SK-N-SH (cell line): Measurements from ENCODE around the gene SEMA3C. TPM values are rescaled to one million over a fixed set of nuclear protein-coding genes. Genes with fewer than 3 reads are reported as not detected.

Source experiments
- CTCF ChIA-PET: fragments of 300-600, 350-600 bp; formaldehyde crosslinking; extraction: SDS; loops from one replicate; lab custom pipeline; 2021; lab: Yijun Ruan, JAX
- POLR2A ChIA-PET: fragments of 350-600 bp; sonication (Branson Sonifier 250); formaldehyde crosslinking; extraction: SDS; loops from one replicate; lab custom pipeline; 2020; ENCODE audit warnings: antibody characterized with exemption, inconsistent platforms; lab: Yijun Ruan, JAX
- DNase-seq: peaks from one replicate; pipeline ENCODE4 v3.0.0; 2012
- H2AFZ ChIP-seq: fragments of 200-600 bp; sonication (generic); 2 replicates; pipeline ENCODE4 v1.8.1; 2016; ENCODE audit warnings: antibody characterized with exemption, mild to moderate bottlenecking, low read depth
- H3F3A ChIP-seq: fragments of 200-600 bp; sonication (generic); replicated peaks from 2 replicates; pipeline ENCODE3; 2016; ENCODE audit warnings: antibody characterized with exemption, mild to moderate bottlenecking; ENCODE audit not compliant: insufficient read depth
- H3K27ac ChIP-seq, 2 experiments: fragments of 200-500 bp in 1 of 2; fragments of 200-600 bp in 1 of 2; sonication (Bioruptor generic) in 1 of 2; sonication (generic), shearing (Covaris generic) in 1 of 2; 2 replicates each; pipeline versions ENCODE4 v1.5.1 to v1.6.1; 2014 to 2016; ENCODE audit warnings: low read depth in 2 of 2, inconsistent platforms in 1 of 2, low read length in 1 of 2, mild to moderate bottlenecking in 1 of 2, mixed read lengths in 1 of 2
- H3K27me3 ChIP-seq: fragments of 200-600 bp; sonication (generic), shearing (Covaris generic); 2 replicates; pipeline ENCODE4 v1.6.1; 2016; ENCODE audit warnings: mixed run types; ENCODE audit not compliant: insufficient read depth
- H3K36me3 ChIP-seq, 2 experiments: fragments of 200-500 bp in 1 of 2; fragments of 200-600 bp in 1 of 2; sonication (Bioruptor generic) in 1 of 2; sonication (generic) in 1 of 2; replicated peaks in 1 of 2; 2 replicates each; pipeline versions ENCODE3 to v1.5.1; 2014 to 2016; ENCODE audit warnings: low read length in 1 of 2, mild to moderate bottlenecking in 1 of 2; ENCODE audit not compliant: insufficient read depth in 2 of 2, control insufficient read depth in 1 of 2
- H3K4me1 ChIP-seq, 2 experiments: fragments of 200-500 bp in 1 of 2; fragments of 200-600 bp in 1 of 2; sonication (Bioruptor generic) in 1 of 2; sonication (generic), shearing (Covaris generic) in 1 of 2; 2 replicates each; pipeline versions ENCODE4 v1.5.1 to v1.6.1; 2014 to 2016; ENCODE audit warnings: low read depth in 1 of 2, low read length in 1 of 2, mixed run types in 1 of 2; ENCODE audit not compliant: insufficient read depth in 2 of 2, control insufficient read depth in 1 of 2
- H3K4me2 ChIP-seq: fragments of 200-600 bp; sonication (generic), shearing (Covaris generic); 2 replicates; pipeline ENCODE4 v1.6.1; 2017; ENCODE audit warnings: mixed run types
- H3K4me3 ChIP-seq, 2 experiments: fragments of 200-500 bp in 1 of 2; fragments of 200-600 bp in 1 of 2; sonication (Bioruptor generic) in 1 of 2; sonication (generic), shearing (Covaris generic) in 1 of 2; 2 replicates each; pipeline versions ENCODE4 v1.5.1 to v1.8.1; 2014 to 2016; ENCODE audit warnings: low read depth in 2 of 2, inconsistent platforms in 1 of 2, low read length in 1 of 2, mild to moderate bottlenecking in 1 of 2, mixed read lengths in 1 of 2, moderate library complexity in 1 of 2
- H3K79me2 ChIP-seq: fragments of 200-600 bp; sonication (generic); 2 replicates; pipeline ENCODE4 v1.8.1; 2017; ENCODE audit warnings: mild to moderate bottlenecking; ENCODE audit not compliant: insufficient read depth
- H3K9ac ChIP-seq: fragments of 200-600 bp; sonication (generic); 2 replicates; pipeline ENCODE4 v1.6.1; 2017; ENCODE audit warnings: mixed run types
- H3K9me2 ChIP-seq: fragments of 200-600 bp; sonication (generic); 2 replicates; pipeline ENCODE4 v1.6.1; 2017; ENCODE audit warnings: mixed run types
- H3K9me3 ChIP-seq: fragments of 200-600 bp; sonication (generic); 2 replicates; pipeline ENCODE4 v1.6.1; 2017; ENCODE audit warnings: mixed run types, mild to moderate bottlenecking, moderate library complexity
- H4K20me1 ChIP-seq: fragments of 200-600 bp; sonication (generic); 2 replicates; pipeline ENCODE4 v1.6.1; 2017; ENCODE audit warnings: mild to moderate bottlenecking, mixed run types; ENCODE audit not compliant: insufficient read depth
- CHD2 ChIP-seq: fragments of 150-350 bp; IDR thresholded peaks from 2 replicates; pipeline ENCODE4 v1.6.1; 2018; ENCODE audit warnings: low read length; ENCODE audit not compliant: partially characterized antibody
- CTCF ChIP-seq: fragments of 200-600 bp; sonication (generic); IDR thresholded peaks from 2 replicates; pipeline ENCODE4 v1.6.1; 2017; ENCODE audit warnings: antibody characterized with exemption, mild to moderate bottlenecking, moderate library complexity
- ELF1 ChIP-seq: IDR thresholded peaks from 2 replicates; pipeline ENCODE4 v1.4.0; 2012
- EZH2phosphoT487 ChIP-seq: fragments of 200-600 bp; sonication (generic); IDR thresholded peaks from 2 replicates; pipeline ENCODE4 v1.6.1; 2017; ENCODE audit warnings: low read depth, mixed run types, mild to moderate bottlenecking, antibody characterized with exemption, moderate library complexity, borderline replicate concordance
- FOXJ3 ChIP-seq: sonication (generic); formaldehyde crosslinking; IDR thresholded peaks from 2 replicates; pipeline ENCODE4 v1.5.1; 2020; ENCODE audit warnings: mild to moderate bottlenecking, missing genetic modification reagents
- FOXM1 ChIP-seq: IDR thresholded peaks from 2 replicates; pipeline ENCODE4 v1.4.0; 2012; ENCODE audit warnings: low read depth, mild to moderate bottlenecking
- MXI1 ChIP-seq: IDR thresholded peaks from 2 replicates; pipeline ENCODE4 v1.6.1; 2012; ENCODE audit warnings: mild to moderate bottlenecking, low read depth, low read length, improper control_type of control experiment
- NRF1 ChIP-seq: IDR thresholded peaks from 2 replicates; pipeline ENCODE4 v1.6.1; 2012; ENCODE audit warnings: low read depth, mild to moderate bottlenecking, low read length
- RXRA ChIP-seq: IDR thresholded peaks from 2 replicates; pipeline ENCODE4 v1.4.0; 2012; ENCODE audit warnings: low read depth, mild to moderate bottlenecking, borderline replicate concordance
- SMC3 ChIP-seq: IDR thresholded peaks from 2 replicates; pipeline ENCODE4 v1.6.1; 2012; ENCODE audit warnings: low read depth, low read length, improper control_type of control experiment
- TAF1 ChIP-seq: IDR thresholded peaks from 2 replicates; pipeline ENCODE4 v1.6.1; 2012; ENCODE audit warnings: low read depth, mild to moderate bottlenecking, low read length, moderate library complexity, borderline replicate concordance
- WGBS: methylation state at CpG from one replicate; pipeline ENCODE4 v1.1.6; 2017; ENCODE audit warnings: low lambda C conversion rate; 5-methylcytosine and 5-hydroxymethylcytosine counted together
- polyA plus RNA-seq, 3 experiments: library from polyadenylated mRNA; depleted of rRNA; stranded (reverse); fragments of >200 nt; gene quantifications; 2 replicates each; pipeline ENCODE4 v1.2.3, GENCODE V29; 2012
- TF ChIP-seq, protein P1 (sequence below): IDR thresholded peaks from 2 replicates; pipeline ENCODE4 v1.6.1; 2012; ENCODE audit warnings: mild to moderate bottlenecking, low read depth, low read length, moderate library complexity
- TF ChIP-seq, protein P2 (sequence below): IDR thresholded peaks from 2 replicates; pipeline ENCODE4 v1.4.0; 2012; ENCODE audit warnings: low read depth, borderline replicate concordance
- TF ChIP-seq, protein P3 (sequence below): IDR thresholded peaks from 2 replicates; pipeline ENCODE4 v1.4.0; 2012; ENCODE audit warnings: low read depth, borderline replicate concordance

Gene SEMA3C
- polyA plus RNA-seq, 1 of the 3 experiments (the other 2 are of a cell fraction), result 51.1 TPM

GRCh38 chr7:80734011-80734410, 184.8 kb downstream of the SEMA3C start:
- H3K27me3 ChIP-seq, result no peaks in the 10 kb centered on the region
- no peaks in the 10 kb centered on the region for H3K9me2 ChIP-seq
- H3K36me3 ChIP-seq, result no peaks in the 10 kb centered on the region
- CTCF ChIA-PET, result interaction anchor here (0.8 to 1.3 kb wide), 3 partner anchors 15 to 299 kb away, joined by 3 to 6 read pairs (median 3); no protein-coding TSS in a partner anchor
- no peaks in the 10 kb centered on the region for H4K20me1 ChIP-seq
- H3K4me1 ChIP-seq, result peaks cover 0 to 4% of the 10 kb centered on the region in 2 experiments; a peak in 2 of 4 replicates
- 86% methylated on average over 4 of the region's 4 CpGs for WGBS
- DNase-seq, result no peak
- H2AFZ ChIP-seq, result no peak overlapping the region
- no peak overlapping the region for H3K27ac ChIP-seq
- no peaks in the 10 kb centered on the region for H3F3A ChIP-seq
- POLR2A ChIA-PET, result no interaction called here
- H3K4me3 ChIP-seq, result no peak overlapping the region
- H3K79me2 ChIP-seq, result no peaks in the 10 kb centered on the region
- H3K9ac ChIP-seq, result no peak overlapping the region
- no peak overlapping the region for H3K4me2 ChIP-seq
- TF ChIP-seq CTCF (no peak), RXRA (no peak), ELF1 (no peak), MXI1 (no peak), FOXJ3 (no peak), TAF1 (no peak), CHD2 (no peak), SMC3 (no peak), NRF1 (no peak), EZH2phosphoT487 (no peak), FOXM1 (no peak)
- TF ChIP-seq, protein P1, sequence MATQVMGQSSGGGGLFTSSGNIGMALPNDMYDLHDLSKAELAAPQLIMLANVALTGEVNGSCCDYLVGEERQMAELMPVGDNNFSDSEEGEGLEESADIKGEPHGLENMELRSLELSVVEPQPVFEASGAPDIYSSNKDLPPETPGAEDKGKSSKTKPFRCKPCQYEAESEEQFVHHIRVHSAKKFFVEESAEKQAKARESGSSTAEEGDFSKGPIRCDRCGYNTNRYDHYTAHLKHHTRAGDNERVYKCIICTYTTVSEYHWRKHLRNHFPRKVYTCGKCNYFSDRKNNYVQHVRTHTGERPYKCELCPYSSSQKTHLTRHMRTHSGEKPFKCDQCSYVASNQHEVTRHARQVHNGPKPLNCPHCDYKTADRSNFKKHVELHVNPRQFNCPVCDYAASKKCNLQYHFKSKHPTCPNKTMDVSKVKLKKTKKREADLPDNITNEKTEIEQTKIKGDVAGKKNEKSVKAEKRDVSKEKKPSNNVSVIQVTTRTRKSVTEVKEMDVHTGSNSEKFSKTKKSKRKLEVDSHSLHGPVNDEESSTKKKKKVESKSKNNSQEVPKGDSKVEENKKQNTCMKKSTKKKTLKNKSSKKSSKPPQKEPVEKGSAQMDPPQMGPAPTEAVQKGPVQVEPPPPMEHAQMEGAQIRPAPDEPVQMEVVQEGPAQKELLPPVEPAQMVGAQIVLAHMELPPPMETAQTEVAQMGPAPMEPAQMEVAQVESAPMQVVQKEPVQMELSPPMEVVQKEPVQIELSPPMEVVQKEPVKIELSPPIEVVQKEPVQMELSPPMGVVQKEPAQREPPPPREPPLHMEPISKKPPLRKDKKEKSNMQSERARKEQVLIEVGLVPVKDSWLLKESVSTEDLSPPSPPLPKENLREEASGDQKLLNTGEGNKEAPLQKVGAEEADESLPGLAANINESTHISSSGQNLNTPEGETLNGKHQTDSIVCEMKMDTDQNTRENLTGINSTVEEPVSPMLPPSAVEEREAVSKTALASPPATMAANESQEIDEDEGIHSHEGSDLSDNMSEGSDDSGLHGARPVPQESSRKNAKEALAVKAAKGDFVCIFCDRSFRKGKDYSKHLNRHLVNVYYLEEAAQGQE, result no peak
- TF ChIP-seq, protein P2, sequence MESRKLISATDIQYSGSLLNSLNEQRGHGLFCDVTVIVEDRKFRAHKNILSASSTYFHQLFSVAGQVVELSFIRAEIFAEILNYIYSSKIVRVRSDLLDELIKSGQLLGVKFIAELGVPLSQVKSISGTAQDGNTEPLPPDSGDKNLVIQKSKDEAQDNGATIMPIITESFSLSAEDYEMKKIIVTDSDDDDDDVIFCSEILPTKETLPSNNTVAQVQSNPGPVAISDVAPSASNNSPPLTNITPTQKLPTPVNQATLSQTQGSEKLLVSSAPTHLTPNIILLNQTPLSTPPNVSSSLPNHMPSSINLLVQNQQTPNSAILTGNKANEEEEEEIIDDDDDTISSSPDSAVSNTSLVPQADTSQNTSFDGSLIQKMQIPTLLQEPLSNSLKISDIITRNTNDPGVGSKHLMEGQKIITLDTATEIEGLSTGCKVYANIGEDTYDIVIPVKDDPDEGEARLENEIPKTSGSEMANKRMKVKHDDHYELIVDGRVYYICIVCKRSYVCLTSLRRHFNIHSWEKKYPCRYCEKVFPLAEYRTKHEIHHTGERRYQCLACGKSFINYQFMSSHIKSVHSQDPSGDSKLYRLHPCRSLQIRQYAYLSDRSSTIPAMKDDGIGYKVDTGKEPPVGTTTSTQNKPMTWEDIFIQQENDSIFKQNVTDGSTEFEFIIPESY, result no peak
- TF ChIP-seq, protein P3, sequence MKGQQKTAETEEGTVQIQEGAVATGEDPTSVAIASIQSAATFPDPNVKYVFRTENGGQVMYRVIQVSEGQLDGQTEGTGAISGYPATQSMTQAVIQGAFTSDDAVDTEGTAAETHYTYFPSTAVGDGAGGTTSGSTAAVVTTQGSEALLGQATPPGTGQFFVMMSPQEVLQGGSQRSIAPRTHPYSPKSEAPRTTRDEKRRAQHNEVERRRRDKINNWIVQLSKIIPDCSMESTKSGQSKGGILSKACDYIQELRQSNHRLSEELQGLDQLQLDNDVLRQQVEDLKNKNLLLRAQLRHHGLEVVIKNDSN, result no peak
- no peaks in the 10 kb centered on the region for H3K9me3 ChIP-seq
